ENCODE data around the gene RCAN2.

Gene RCAN2

DNA sequence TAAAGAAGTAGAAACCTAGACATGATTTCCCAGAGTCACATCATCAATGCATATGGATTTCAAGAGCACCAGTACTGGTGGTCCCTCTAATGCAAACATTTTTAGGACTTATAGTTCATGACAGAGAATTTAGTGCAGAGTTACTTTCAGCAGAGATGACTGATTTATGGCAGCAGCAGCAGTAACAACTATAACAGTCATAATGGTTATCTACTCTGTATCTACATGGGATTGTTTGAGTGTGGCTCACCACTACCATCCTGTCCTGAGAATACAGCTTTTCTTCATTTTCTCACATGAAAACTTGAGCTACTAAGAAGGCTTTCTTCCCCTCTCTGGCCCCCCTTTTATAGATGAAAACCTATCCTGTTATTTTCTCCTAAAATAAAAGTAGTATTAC, 192.0 kb downstream of the RCAN2 start:
- FAIRE-seq, result no peak
- DNase-seq (ENCODE audit: insufficient read length, low spot score), result no peak

- FAIRE-seq (no peak), DNase-seq (ENCODE audit: insufficient read length, low spot score) (no peak)
These were observed 194.7 kb downstream of the RCAN2 start for GRCh38 chr6:46296586-46296985.

GRCh38 chr6:46293641-46294316, 197.5 kb downstream of the RCAN2 start:
- no peak for DNase-seq (ENCODE audit: insufficient read length, low spot score)
- FAIRE-seq, result peak; percentile 83

GRCh38 chr6:46291880-46292279, 199.4 kb downstream of the RCAN2 start:
- FAIRE-seq (no peak), DNase-seq (ENCODE audit: insufficient read length, low spot score) (no peak)

DNA sequence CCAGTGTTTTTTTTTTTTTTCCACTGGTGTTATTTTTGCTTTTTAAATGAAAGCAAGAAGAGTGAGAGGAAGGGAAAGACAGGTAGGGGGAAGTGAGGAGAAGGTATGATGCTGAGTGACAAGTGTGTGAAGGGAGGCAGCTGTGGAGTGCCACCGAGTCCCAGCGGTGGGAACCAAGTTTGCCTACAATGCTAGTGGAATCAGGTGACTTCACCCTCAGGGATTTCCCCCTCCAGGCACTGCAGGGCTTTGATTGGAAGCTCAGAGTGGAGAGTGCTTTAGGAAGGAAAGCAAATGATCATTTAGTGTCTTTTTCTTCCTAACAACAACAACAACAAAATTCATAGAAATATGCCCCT, 200.0 kb downstream of the RCAN2 start:
- no peak for FAIRE-seq

GRCh38 chr6:46290421-46291274, 200.6 kb downstream of the RCAN2 start:
- FAIRE-seq, result no peak
- DNase-seq (ENCODE audit: insufficient read length, low spot score), result no peak

More for the DNA sequence above, 200.0 kb downstream of the RCAN2 start:
- DNase-seq (ENCODE audit: insufficient read length, low spot score), result no peak

- FAIRE-seq (no peak), DNase-seq (ENCODE audit: insufficient read length, low spot score) (no peak)
These were observed 201.4 kb downstream of the RCAN2 start for GRCh38 chr6:46289898-46290297.

DNA sequence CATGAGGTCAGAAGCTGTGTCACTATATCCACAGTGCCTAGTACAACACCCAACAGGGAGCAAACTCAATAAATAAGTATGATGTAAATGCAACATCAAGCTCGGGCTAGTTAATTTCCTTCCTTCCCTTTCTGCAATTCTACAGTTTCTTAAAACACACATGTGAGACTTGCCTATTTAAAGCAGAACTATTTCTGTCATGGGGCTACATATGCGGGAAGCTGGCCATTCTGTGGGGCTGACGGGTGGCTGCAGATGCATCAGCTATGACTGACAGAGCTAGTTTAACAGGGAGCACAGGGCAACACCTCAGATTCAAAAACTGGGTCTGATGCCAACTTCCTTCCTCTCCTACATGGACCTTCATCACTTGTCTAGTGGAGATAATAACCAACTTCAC, 202.4 kb downstream of the RCAN2 start:
- FAIRE-seq, result peak; percentile 76

DNA sequence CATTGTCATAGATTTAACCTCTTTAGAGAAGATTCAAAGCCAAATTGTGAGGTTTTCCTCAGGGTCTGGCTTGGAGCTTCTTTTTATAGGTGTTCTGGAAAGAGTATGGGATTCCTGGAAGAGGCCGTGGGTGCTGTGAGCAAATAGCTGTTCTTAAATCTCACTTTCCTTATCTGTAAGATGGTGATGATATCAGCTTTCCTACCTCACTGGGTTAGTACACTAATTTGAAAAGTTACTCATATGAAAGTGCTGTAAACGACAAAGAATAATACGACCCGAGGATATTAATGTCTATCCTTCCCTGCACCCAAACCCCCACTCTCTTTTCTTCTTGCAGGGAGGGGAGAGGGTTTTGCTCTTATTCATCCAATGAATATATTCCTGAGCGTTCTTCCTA, 203.6 kb downstream of the RCAN2 start:
- DNase-seq (ENCODE audit: insufficient read length, low spot score), result no peak
- no peak for FAIRE-seq

More for the DNA sequence above, 202.4 kb downstream of the RCAN2 start:
- no peak for DNase-seq (ENCODE audit: insufficient read length, low spot score)

DNA sequence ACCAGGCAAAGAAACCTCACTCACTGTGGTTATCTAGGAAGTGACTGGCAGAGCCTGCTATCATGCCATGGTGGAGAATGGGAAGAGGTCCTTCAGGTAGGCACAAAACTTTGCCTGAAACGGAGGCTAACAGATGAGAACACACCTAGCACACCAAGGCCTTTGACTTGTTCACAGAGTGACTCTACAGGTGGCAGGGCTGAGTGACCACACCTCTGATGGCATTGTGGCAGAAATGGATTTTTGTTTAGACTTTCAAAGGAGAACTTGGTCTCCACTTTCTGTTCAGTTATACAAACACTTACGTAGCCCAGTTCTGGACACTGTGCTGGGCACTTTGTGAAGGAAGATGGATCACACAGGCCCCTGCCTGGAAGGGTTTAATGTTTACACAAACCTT, 204.2 kb downstream of the RCAN2 start:
- no peak for DNase-seq (ENCODE audit: insufficient read length, low spot score)
- no peak for FAIRE-seq

DNA sequence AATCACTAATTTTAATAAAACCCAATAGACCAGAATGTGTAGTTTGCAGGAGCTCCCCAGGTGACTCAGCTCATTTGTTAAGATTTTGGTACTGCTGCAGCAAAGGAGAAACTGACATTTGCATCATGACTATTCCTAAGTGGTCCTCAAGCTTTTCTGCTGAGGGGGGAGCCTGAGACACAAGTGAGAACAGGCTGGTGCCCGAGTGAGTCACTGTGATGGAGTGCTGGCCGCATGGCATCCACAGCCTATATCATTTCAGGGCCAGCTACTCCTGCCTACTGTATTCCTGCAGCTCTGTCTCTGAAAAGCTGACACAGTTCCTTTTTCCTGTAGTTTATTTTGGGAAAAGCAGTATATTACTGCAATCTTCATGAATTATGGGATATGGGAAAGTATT, 206.8 kb downstream of the RCAN2 start:
- FAIRE-seq, result no peak

GRCh38 chr6:46281110-46281509, 210.1 kb downstream of the RCAN2 start:
- no peak for DNase-seq (ENCODE audit: insufficient read length, low spot score)
- FAIRE-seq, result no peak

More for the DNA sequence above, 206.8 kb downstream of the RCAN2 start:
- DNase-seq (ENCODE audit: insufficient read length, low spot score), result no peak

- DNase-seq (ENCODE audit: insufficient read length, low spot score) (no peak), FAIRE-seq (no peak)
These were observed 211.4 kb downstream of the RCAN2 start for GRCh38 chr6:46279874-46280273.

- FAIRE-seq, result no peak
- DNase-seq (ENCODE audit: insufficient read length, low spot score), result no peak
These were observed 214.6 kb downstream of the RCAN2 start for GRCh38 chr6:46276576-46277142.

- no peak for DNase-seq (ENCODE audit: insufficient read length, low spot score)
- FAIRE-seq, result no peak
These were observed 216.7 kb downstream of the RCAN2 start for GRCh38 chr6:46274502-46274901.

GRCh38 chr6:46273911-46274310, 217.3 kb downstream of the RCAN2 start:
- FAIRE-seq, result no peak
- DNase-seq (ENCODE audit: insufficient read length, low spot score), result no peak

GRCh38 chr6:46271728-46272127, 219.5 kb downstream of the RCAN2 start:
- DNase-seq (ENCODE audit: insufficient read length, low spot score) (no peak), FAIRE-seq (no peak)

DNA sequence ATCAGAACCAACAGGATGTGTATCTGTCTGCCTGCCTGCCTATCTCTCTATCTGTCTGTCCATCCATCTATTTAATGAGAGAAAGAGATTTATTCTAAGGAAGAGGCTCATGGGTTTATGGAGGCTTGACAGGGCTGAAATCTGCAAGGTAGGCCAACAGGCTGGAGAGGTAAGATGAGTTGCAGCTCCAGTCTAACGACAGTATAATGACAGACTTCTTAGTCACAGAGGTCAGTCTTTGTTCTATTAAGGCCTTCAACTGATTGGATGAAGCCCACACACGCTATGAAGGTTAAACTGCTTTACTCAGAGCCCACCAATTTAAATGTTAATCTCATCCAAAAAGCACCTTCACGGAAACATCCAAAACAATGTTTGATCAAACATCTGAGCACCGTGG, 220.1 kb downstream of the RCAN2 start:
- DNase-seq (ENCODE audit: insufficient read length, low spot score) (no peak), FAIRE-seq (no peak)

DNA sequence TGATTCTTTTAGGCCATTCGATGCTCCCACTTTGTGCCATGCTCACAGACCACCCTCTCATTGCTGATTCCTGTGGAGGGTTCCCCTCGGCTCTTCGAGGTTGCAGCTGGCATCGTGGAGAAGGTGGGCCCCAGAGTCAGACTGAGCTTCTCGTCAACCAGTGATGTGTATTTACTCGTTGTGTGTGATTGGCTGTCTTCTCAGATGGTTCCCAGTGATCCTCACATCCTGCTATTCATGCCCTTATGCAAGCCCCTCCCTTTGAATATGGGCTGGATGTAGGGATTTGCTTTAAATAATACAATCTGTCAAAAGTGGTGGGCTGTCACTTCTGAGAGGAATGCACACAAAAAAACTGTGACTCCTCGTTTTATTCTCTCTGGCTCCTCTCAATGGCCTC, 220.9 kb downstream of the RCAN2 start:
- DNase-seq (ENCODE audit: insufficient read length, low spot score), result no peak
- no peak for FAIRE-seq

- FAIRE-seq, result no peak
- no peak for DNase-seq (ENCODE audit: insufficient read length, low spot score)
These were observed 221.6 kb downstream of the RCAN2 start for GRCh38 chr6:46269447-46270229.

GRCh38 chr6:46267515-46267914, 223.7 kb downstream of the RCAN2 start:
- DNase-seq (ENCODE audit: insufficient read length, low spot score) (no peak), FAIRE-seq (no peak)

Measured in GM19239 (cell line).